HL-60/S4 treated with phorbol 12-myristate 13-acetate at 8.2 ng/mL for 4 days and 3 days (cell line): ENCODE results near the gene ZNF226.
"Not testable (repeated sequence)": the region's sequence is repeated elsewhere in the genome, so short reads cannot be mapped to it uniquely, and the experiment has no call there.

Experiments
- in situ Hi-C: fragments of 300-500 bp; cut with MboI; formaldehyde crosslinking; loops from 2 replicates; pipeline ENCODE4 v1.15.0; 2022; ENCODE audit warnings: low sequenced_read_pairs

The ZNF226 gene

GRCh38 chr19:44207126-44207803 is 42.4 kb downstream of the ZNF226 start:
- in situ Hi-C loops = no loop called here

GRCh38 chr19:44212250-44212865 is 47.5 kb downstream of the ZNF226 start, which contains the start of gene ZNF227:
Gene ZNF227 (plus strand): TSS chr19:44212532. CDS start chr19:44217793, 5,261 bp downstream.
- in situ Hi-C loops = no loop called here

GRCh38 chr19:44212866-44213346 is 48.0 kb downstream of the ZNF226 start:
- in situ Hi-C loops = no loop called here

- in situ Hi-C loops = not testable (repeated sequence)
These were observed 55.0 kb downstream of the ZNF226 start for GRCh38 chr19:44219926-44220325.

- in situ Hi-C loops = not testable (repeated sequence)
These were observed 55.9 kb downstream of the ZNF226 start for GRCh38 chr19:44220761-44221160.

- in situ Hi-C loops = not testable (repeated sequence)
These were observed 56.4 kb downstream of the ZNF226 start for GRCh38 chr19:44221291-44221690.
